T follicular helper cell (primary cell): Measurements from ENCODE around the gene CSMD2.

ENCODE experiments used
- DNase-seq: peaks from one replicate; pipeline ENCODE4 v3.0.0-alpha.2; 2020; ENCODE audit warnings: low read depth

Gene CSMD2

DNA sequence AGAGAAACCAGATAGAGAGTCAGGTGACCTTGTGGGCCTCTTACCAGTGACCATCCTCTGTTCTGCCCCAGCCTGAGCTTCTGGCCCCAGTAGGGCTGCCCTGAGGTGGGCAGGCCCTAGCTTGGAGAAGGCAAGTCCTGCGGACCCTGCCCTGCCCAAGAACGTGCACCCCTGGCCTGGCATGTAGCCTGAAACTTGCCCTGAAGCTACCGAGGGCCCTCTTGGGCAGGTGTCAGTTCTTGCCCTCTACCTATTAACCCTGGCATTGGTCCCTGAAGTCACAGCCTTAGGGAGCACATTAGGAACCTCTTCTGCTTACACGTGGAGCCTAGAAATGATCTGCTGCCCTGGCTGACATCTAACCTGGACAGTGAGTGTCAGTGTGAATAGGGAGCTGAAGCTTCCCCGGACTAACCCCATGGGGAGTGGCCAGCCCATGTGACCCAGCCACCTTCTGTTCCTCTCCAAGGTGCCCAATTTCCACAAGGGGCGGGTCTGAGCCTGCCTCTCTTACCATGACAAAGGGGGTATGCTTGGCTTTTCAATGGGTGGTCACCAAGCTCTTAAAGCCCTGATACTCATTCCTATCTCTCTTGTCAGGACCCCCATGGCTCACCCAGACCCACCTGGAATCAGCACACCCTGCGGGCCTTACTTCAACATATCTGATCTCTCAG lies 529.6 kb downstream of the CSMD2 start:
- DNase-seq: no peak

DNA sequence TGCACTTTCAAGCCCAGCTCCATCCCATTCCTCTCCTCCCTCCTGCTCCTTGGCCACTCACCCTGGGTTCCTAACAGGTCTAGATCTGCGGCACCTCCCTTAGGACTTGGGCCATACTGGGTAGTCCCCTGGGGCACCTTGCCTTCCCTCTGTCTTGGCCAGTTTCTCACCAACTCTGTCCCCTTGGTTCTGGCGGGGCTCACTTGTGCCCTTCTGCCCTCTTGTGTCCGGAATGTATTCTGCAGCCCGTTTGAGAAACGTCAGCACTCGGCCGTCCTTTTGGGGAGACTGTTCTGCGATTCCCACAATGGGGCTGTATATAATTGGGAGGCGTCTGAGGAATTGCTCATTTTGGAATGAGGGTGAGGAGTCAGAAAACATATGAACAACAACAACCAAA lies 530.2 kb downstream of the CSMD2 start:
- no peak for DNase-seq

DNA sequence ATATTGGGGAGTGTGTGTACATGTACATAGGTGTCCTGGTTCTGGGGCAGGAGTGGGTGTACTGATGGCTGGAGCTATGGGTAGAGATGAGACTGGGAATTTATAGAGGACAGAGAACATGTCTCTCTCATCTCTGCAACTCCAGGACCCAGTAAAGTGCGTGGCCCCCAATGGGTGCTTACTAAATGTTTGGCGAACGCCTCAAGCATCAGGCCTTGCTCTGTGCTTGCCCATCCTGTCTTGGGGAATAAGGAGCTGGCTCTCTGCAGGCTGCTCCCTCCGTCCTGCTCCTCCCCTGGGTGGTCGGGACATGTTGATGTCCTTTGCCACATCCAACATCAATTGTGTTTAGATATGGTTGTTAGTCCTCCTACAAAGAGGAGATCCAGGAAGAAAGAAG lies 530.9 kb downstream of the CSMD2 start:
- DNase-seq: no peak

DNA sequence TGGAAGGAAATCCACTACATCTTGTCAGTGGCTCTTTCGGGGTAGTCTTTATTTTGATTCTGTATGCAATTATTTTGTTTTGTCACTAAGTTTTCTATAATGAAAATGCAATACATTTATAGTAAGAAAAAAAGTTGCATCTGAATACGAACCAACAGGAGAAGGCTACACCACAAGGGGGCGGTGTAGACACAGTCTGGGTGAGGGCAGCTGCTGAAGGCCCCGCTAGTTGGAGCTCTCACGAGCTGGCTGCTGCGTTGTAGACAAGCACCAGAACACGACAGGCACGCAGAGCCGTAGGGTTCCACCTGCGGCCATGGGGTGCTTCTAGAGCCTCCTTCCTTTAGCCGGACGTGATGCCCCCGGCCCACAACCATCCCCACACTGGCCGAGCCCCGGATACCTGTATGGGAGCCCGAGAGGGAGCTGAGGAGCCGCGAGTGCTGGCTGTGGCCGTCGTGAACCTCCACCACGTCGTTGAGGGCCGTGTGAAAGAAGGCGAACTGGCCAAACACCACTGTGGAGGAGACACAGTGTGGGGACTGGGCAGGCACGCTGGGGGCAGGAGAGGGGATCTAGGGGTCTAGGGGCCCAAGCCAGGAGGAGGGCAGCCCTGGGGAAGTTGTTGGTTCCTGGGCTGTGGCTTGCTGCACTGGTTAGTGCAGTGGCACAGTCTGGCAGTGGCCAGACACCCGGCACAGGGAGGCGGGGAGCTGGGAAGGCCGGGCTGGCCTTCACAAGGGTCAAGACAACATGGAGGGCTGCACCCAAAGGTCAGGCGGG lies 531.8 kb downstream of the CSMD2 start:
- DNase-seq: peak; percentile 77

DNA sequence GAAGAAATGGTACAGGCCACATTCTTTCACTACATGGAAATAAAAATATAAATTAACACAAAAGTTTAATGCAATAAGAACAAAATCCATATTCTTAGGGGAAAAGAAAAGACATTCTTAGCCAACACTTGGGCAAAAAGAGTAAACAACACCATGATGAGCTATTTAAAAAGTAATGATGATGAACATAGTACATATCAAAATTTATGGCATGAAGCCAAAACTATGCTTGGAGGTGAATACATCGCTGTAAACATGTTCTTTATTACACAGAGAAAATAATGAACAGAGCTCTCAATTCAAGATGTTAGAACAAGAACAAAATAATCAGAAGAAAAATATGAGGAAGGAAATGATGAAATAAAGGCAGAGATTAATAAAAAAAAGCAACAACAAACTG lies 534.3 kb downstream of the CSMD2 start:
- DNase-seq: no peak

DNA sequence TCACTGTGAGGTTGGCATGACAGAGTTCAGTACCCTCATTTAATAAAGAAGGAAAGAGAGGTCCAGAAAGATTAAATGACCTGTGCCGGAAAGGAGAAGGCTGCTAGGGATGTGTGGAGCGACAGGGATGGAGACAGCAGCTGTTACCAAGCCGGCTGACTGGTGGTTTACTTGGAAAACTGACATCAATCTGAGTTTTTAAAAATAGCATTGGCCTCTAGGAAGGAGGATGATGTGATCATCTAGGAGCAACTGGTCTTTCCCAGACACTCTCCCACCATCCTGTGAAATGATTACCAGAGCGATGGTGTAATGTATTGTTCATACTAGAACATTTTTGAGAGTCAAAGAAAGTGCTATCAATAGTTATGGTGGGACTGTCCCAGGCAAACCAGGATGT lies 538.2 kb downstream of the CSMD2 start:
- no peak for DNase-seq

DNA sequence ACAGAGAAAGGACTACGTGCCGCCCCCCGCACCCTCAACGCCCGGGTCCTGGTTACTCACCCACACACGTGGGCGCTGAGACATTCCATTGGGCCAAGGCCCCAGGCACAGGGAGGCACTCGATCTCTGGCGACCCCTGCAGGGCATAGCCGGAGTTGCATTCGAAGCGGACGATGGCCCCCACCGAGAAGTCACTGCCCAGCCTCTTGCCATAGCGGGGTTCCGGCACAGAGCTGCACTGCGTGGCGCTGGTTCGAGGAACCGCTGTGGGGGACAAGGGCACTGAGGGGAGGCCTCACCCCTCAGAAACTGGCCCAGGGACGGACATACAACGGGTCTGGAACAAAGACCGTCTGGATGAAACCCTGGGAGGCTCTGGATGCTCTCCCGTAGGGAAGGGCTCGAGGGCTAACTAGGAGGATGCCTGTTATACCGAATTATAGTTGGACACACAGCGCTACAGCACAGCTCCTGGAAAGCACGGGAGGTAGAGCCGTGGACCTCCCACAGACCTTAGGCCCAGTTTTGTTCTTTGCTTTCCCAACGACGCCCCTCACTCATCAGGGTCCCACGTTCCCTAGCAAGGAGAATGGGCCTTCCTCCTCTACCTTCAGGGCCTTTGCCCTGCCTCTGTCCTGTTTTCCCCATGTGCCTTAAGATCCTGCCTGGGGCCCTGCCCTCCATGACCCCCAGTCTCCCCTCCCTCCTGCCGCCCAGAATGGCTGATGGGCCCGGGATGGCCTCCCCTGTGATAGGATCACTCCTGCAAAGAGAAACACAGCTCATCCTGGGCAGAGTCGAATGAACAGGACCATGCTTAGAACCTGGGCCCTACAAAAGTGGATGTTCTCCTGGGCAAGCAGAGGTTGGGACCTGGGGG lies 539.8 kb downstream of the CSMD2 start:
- DNase-seq: no peak

DNA sequence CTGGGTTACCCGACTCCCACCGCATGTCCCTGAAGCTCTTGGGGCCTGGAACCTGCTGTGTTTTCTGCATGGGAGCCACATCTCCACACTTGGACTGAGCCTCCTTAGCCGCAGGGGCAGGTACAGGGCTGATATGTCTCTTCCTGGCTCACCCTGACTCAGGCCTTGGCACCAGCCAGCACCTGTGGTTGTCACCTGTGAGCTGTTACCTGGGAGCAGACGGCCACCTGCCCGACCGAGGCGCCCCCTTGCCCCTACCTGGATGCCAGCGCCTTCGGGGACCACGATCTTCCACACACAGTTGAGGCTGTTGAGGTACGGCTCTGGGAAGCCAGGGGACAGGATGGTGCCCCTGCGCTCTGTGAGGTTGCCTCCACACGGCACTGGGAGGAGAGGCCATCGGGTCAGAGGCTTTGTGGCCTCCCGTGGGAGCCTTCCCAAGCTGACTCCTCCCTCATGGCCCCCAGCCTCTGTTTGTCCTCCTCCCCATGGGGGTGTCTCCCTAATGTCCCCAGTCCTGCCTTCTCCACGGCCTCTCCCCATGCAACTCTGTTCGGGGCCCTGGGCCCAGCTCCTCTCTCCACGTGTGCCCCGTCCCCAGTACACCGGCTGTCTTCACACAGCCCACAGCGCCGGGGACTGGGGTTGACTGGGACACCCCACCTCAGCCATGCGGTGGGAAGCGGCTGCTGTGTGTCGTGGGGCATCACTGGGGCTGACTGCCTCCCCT lies 540.6 kb downstream of the CSMD2 start:
- no peak for DNase-seq

DNA sequence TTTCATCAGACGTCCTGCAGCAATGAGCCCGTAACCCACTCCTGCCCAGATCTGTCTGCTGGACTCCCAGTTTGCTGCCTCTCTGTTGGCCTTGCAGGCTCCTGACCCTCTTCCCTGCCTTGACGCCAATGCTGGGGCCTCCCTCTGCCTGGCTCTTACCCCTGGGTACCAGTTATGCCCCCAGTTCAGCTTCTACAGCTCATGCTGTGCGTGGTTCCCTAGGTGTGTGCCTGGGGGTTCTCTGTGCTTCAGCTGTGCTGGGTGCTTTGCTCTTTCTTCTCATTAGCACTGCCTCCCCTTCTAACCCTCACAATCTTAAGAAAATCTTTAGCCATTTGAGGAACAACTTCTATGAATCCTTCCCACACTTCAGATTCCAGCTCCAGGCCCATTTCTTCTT lies 541.2 kb downstream of the CSMD2 start:
- DNase-seq: no peak

DNA sequence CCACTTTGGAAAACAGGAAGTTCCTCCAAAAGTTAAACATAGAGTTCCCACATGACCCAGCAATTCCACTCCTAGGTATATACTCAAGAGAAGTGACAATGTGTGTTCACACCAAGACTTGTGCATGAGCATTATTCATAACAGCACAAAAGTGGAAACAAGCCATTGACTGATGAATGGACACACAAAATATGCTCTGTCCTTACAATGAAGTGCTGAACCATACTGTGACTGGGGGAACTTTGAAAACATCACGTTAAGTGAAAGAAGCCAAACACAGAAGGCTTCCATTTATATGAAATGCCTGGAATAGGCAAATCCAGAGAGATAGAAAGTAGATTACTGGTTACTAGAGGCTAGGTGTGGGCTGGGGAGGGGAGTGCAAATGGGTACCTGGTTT lies 542.3 kb downstream of the CSMD2 start:
- DNase-seq: no peak

DNA sequence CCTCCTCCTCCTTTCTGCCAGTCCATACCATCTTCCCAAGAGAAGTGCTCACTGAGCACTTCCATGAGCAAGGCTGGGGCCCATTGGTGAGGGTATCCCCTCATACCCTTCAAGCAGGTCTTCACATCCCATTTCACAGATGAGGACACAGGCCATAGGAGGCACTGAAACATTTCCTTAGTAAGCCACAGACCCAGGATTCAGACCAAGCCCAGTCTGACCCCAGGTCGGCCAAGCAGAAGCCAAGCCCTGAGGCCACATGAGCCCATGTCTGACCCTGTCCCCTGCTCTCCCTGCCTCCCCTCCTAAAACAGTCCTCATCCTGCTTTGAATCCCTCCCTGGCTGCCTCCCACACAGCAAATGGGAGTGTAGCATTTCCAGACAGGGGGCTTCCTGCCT lies 546.4 kb downstream of the CSMD2 start:
- no peak for DNase-seq

DNA sequence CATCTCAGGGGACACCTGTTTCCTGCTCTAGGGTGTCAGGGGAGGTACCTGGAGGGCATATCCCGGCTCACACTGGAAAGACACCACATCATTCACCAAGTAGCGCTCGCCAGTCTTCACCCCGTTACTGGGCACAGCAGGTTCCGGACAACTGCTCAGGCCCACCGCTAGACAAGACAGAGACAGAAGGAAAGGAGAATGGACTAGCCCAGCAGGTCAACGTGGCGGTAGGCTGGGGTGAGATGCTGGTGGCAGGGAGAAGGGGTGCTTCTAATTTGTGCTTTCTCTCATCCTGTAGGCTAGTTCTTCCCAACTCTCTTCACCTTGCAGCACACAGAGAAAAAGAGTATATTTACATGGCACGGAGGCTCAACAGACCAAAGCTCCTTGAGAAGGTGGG lies 547.6 kb downstream of the CSMD2 start:
- no peak for DNase-seq

DNA sequence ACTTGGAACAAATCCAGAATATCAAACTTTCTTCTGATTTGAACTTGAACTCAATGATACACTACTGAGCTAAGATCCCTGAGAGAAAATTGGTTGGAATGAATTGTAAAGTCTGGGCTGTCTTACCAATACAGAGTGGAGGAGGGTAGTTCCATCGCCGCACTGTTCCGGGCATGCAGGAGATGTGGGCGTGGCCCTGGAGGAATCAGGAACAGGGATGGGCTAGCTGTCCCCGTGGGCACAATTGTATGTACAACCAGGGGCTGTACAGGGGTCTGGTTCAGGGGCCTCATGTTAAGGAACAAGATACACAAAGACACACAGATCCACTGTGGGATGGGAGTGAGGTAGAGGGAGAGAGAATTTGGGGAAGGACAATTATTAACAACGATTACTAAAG lies 548.2 kb downstream of the CSMD2 start:
- DNase-seq: no peak

DNA sequence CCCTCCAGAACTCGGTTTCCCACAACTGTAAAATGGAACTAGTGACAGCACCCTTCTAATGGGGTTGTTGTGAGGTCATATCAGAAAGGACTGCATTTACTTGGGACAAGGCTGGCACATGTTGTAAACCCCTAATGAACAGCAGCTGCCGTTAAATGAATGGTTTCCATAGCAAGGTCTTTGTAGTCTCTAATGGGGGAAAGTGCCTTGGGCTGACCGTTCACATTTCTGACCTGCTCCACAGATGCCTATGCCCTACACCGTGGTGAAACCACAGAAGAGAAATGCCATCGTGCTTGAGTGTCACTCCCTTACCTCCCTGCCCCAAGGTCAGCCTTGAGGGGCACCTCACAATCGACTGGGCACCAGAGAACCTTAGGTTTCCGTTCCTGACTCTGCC lies 549.5 kb downstream of the CSMD2 start:
- DNase-seq: no peak

DNA sequence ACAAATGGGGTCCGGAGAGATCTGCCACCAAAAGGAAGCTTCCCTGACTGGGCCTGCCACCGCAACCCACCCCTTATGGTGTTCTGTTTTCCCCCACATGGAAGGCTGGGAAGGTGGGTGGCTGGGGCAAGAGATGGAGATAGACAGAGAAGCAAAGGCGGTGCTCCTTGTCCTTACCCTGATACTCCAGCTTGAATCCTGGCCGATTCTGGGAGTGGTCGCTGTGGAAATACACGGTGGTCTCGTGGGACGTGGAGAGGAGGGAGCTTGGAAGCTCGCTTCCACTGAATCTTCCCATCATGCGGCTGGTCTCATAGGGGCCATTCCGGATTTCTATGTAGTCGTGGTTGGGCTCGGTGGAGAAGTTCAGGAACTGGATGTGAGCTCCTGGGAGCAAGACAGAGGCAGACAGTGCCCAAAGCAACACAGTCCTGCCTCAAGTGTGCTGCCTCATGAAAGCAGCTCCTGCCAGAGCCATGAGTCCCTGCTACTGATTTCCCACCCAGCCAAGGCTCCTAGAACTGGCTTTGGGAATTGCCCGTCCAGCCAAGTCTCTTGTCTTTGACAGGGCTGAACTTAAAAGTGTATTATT lies 554.1 kb downstream of the CSMD2 start:
- DNase-seq: no peak

DNA sequence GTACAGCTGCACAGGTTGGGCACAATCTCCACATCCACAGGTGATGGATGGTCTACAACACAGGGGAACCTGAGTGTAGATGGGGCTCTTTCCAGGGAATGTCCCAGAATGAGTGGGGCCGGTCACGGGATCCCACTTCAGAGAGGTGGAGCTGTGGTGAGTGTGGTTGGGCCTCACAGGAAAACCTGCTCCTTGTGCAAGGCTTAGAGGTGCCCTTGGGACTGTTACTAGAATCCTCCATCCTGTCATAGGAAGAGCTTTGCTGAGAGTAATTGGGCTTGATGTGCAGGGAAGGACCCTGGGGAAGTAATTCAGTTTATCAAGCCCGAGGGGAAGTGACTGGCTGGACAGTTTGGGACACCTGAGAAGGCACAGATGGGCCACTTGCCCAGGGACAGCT lies 554.6 kb downstream of the CSMD2 start:
- no peak for DNase-seq

DNA sequence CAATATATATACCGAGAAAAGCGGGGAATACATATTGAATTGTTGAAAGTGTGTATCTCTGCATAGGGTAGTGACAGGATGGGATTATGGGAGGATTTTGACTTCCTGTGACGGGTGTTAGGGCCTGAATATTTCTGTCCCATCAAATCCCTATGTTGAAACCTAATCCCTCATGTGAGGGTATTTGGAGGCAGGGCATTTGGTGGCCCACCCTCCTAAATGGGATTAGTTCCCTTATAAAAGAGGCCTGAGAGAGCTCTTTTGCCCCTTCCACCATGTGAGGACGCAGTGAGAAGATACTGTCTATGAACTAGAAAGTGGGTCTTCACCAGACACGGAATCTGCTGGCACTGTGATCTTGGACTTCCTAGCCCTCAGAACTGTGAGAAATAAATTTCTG lies 555.3 kb downstream of the CSMD2 start:
- no peak for DNase-seq

DNA sequence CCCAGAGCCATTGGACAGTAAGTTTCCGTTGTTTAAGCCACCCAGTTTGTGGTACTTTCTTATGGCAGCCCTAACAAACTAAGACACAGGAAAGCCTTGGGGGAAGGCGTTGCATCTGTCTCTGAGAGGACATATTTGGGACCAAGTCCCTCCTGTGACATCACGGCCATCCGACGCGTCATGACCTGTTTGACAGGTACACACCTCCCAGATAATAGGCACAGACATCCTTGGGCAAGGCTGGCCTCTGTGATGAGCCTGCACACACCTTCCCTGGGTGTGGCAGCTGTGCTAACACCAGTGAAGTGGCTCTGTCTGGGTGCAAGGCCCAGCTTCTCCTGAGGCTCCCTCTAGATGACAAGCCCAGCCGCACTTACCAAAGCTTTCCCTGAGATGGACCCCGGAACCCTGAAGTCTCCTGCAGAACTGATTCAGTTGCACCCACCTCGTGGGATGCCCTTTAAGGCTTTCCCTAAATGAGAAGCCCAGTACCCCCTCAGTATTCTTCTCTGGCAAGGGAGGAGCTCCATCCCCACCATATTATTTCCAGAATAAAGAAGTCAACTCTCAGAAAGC lies 556.1 kb downstream of the CSMD2 start:
- no peak for DNase-seq

DNA sequence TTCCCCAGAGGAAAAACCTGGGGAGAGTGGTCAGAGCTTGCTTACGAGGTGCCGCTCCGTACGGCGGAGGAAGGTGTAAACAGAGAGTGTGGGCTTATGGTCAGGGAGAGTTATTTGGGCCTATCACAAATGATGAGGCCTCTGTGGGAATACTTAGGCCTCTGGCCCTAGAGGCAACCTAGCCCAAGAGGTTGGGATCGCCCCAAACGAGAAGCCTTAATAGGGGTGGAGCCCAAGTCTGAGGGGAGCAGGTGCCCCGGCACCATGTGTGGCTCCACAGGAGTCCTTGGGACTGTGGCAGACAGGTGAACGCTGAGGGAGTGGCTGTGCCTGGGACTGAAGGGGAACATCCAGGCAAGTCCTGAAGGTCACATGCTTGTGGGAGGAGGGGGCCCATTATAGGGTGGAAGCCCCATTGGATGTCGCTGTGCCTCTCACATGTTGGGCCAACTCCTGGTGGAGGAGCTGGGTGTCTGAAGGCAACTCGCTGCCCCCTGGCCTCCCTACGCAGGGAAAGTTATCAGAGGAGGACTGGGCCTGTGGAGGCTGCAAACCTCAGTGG lies 557.5 kb downstream of the CSMD2 start:
- DNase-seq: no peak

DNA sequence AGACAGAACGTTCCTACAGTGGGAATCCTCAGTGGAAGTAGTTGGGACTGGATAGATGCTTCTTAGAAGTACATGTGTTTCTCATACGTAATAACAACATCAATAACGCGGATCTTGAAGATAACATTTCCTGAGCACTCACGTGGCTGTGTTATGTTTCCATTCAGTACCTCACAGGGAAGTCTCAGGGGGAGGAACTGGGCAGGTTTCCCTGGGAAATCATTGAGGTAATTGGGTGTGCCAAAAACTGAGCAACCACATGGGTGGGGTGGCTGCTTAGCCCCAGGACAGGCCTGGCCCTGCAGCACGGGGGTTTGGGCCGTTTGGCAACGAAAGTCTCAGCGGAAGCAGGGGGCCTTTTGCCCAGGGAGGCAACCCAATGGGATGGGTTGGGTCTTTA lies 558.8 kb downstream of the CSMD2 start:
- no peak for DNase-seq

DNA sequence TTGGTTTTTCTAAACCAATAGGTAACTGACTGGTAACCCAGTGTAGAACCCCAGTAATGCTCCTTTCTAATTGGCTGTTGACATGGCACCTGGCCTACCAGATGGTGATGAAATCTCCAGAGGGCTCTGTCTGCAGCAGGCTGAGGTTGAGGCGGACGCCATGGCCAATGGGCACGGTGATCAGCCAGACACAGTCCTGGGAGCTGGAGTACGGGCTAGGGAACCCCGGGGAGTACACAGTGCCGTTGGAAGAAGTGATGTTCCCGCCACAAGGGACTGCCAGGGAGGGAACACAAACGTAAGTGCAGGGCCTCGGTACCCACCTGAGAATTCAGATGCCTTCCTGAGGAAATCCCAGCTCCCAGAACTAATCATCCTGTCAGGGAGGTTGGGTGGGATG lies 562.8 kb downstream of the CSMD2 start:
- no peak for DNase-seq
